Keratinocyte (primary cell): ENCODE results near the gene CNTNAP5. TPM values are rescaled to one million over a fixed set of nuclear protein-coding genes. Genes with fewer than 3 reads are reported as not detected.

Experiments
- DNase-seq: peaks from one replicate; pipeline ENCODE4 v3.0.0-alpha.2; 2011; ENCODE audit warnings: low read depth, missing footprints, low spot score
- FAIRE-seq: peaks from 2 replicates; lab custom pipeline; 2011; peaks lifted over from hg19 to GRCh38; lab: Jason Lieb, UNC
- H2AFZ ChIP-seq: 2 replicates; pipeline ENCODE4 v1.6.0; 2012; ENCODE audit warnings: low read length, control low read depth, inconsistent platforms; ENCODE audit not compliant: control insufficient read depth
- H3K27ac ChIP-seq: 2 replicates; pipeline ENCODE4 v1.5.1; 2011; ENCODE audit warnings: low read length; ENCODE audit not compliant: control insufficient read depth, insufficient read depth
- H3K27me3 ChIP-seq: 3 replicates; pipeline ENCODE4 v1.6.0; 2011; ENCODE audit warnings: low read length; ENCODE audit not compliant: control insufficient read depth, insufficient read depth; ENCODE audit errors: extremely low read depth
- H3K36me3 ChIP-seq, 2 experiments: 2 replicates in 1 of 2; 3 replicates in 1 of 2; pipeline ENCODE4 v1.5.1; 2011; ENCODE audit warnings: low read length in 2 of 2, mild to moderate bottlenecking in 1 of 2; ENCODE audit not compliant: control insufficient read depth in 2 of 2, insufficient read depth in 2 of 2; ENCODE audit errors: extremely low read depth in 1 of 2
- H3K4me1 ChIP-seq: 3 replicates; pipeline ENCODE4 v1.5.1; 2011; ENCODE audit warnings: low read length; ENCODE audit not compliant: control insufficient read depth, insufficient read depth; ENCODE audit errors: extremely low read depth
- H3K4me2 ChIP-seq: 3 replicates; pipeline ENCODE4 v1.6.0; 2011; ENCODE audit warnings: low read depth, low read length; ENCODE audit not compliant: control insufficient read depth, insufficient read depth; ENCODE audit errors: extremely low read depth
- H3K4me3 ChIP-seq, 3 experiments: fragments of 200-600 bp in 1 of 3; sonication (generic) in 1 of 3; 2 replicates in 2 of 3; 3 replicates in 1 of 3; pipeline ENCODE4 v1.5.1; 2011 to 2016; ENCODE audit warnings: low read length in 3 of 3, mild to moderate bottlenecking in 3 of 3, control low read depth in 2 of 3, inconsistent platforms in 1 of 3, low read depth in 1 of 3, mixed read lengths in 1 of 3, mixed run types in 1 of 3, moderate library complexity in 1 of 3; ENCODE audit not compliant: control insufficient read depth in 2 of 3, insufficient read depth in 2 of 3; ENCODE audit errors: extremely low read depth in 1 of 3
- H3K79me2 ChIP-seq: 2 replicates; pipeline ENCODE4 v1.6.0; 2012; ENCODE audit warnings: low read length; ENCODE audit not compliant: control insufficient read depth, insufficient read depth
- H3K9ac ChIP-seq: 3 replicates; pipeline ENCODE4 v1.6.0; 2011; ENCODE audit warnings: low read length; ENCODE audit not compliant: control insufficient read depth, insufficient read depth; ENCODE audit errors: extremely low read depth
- H3K9me1 ChIP-seq: 3 replicates; pipeline ENCODE4 v1.6.0; 2011; ENCODE audit warnings: low read length; ENCODE audit not compliant: control insufficient read depth, insufficient read depth; ENCODE audit errors: extremely low read depth
- H3K9me3 ChIP-seq: 2 replicates; pipeline ENCODE4 v1.5.1; 2012; ENCODE audit warnings: low read depth, low read length; ENCODE audit not compliant: control insufficient read depth
- H4K20me1 ChIP-seq: 3 replicates; pipeline ENCODE4 v1.6.0; 2011; ENCODE audit warnings: low read length; ENCODE audit not compliant: control insufficient read depth, insufficient read depth; ENCODE audit errors: extremely low read depth
- CTCF ChIP-seq, 3 experiments: IDR thresholded peaks in 1 of 3; conservative IDR thresholded peaks in 1 of 3; optimal IDR thresholded peaks in 1 of 3; 2 replicates in 2 of 3; 3 replicates in 1 of 3; pipeline versions ENCODE3 to v1.5.1; 2011; ENCODE audit warnings: low read length in 3 of 3, mild to moderate bottlenecking in 3 of 3, moderate library complexity in 2 of 3, control low read depth in 1 of 3, inconsistent platforms in 1 of 3; ENCODE audit not compliant: insufficient read depth in 2 of 3; ENCODE audit errors: extremely low read depth in 1 of 3
- EZH2 ChIP-seq: IDR thresholded peaks from one replicate; pipeline ENCODE4 v1.6.1; 2012; ENCODE audit warnings: inconsistent platforms, mild to moderate bottlenecking, low read length, moderate library complexity
- dilution Hi-C: fragments of 300-500 bp; cut with MboI; formaldehyde crosslinking; loops from one replicate; pipeline ENCODE4 v1.7.0; 2020; ENCODE audit warnings: low sequenced_read_pairs; ENCODE audit not compliant: extremely low pct_ligation_motif_present
- polyA plus RNA-seq, 5 experiments: library from polyadenylated mRNA; depleted of rRNA in 3 of 5; stranded (reverse) in 3 of 5; stranded (forward) in 1 of 5; unstranded in 1 of 5; fragments of >200 nt; gene quantifications; 1 replicate in 1 of 5; 2 replicates in 3 of 5; 3 replicates in 1 of 5; pipeline versions ENCODE4 v1.2.1 to v1.2.3, GENCODE V29; 2011 to 2012; ENCODE audit warnings: missing spikeins in 2 of 5, low read depth in 1 of 5, low replicate concordance in 1 of 5

CNTNAP5 gene
- polyA plus RNA-seq, 1 donor (not counting 4 experiments of a cell fraction or from before 2014, with no cell fraction given): not detected

GRCh38 chr2:124661558-124661957, 636.5 kb downstream of the CNTNAP5 start:
- dilution Hi-C loops: no loop called here
- Histone ChIP-seq H4K20me1 (no peaks in the 10 kb centered on the region), H3K4me3 (no peak overlapping the region), H3K4me1 (no peaks in the 10 kb centered on the region), H3K9me3 (no peaks in the 10 kb centered on the region), H3K36me3 (no peaks in the 10 kb centered on the region), H3K4me2 (no peak overlapping the region), H3K27ac (no peak overlapping the region), H3K9me1 (no peaks in the 10 kb centered on the region), H2AFZ (no peak overlapping the region), H3K9ac (no peak overlapping the region), H3K79me2 (no peaks in the 10 kb centered on the region), H3K27me3 (no peaks in the 10 kb centered on the region)
- FAIRE-seq (no peak), DNase-seq (no peak)
- no peak for TF ChIP-seq EZH2
- TF ChIP-seq CTCF (optimal IDR thresholded peaks at IDR 0.05 in 1 of 3, IDR thresholded peaks at IDR 0.05 in 1 of 3, conservative IDR thresholded peaks at IDR 0.05 in 1 of 3; ENCODE audit: extremely low read depth in 1 of 3, insufficient read depth in 2 of 3, low read length in 3 of 3): no peak

GRCh38 chr2:124662946-124663644, 638.0 kb downstream of the CNTNAP5 start:
- no peak for TF ChIP-seq CTCF (optimal IDR thresholded peaks at IDR 0.05 in 1 of 3, IDR thresholded peaks at IDR 0.05 in 1 of 3, conservative IDR thresholded peaks at IDR 0.05 in 1 of 3; ENCODE audit: extremely low read depth in 1 of 3, insufficient read depth in 2 of 3, low read length in 3 of 3)
- no peak for TF ChIP-seq EZH2
- Histone ChIP-seq H3K9me3 (peaks cover 2% of the 10 kb centered on the region), H2AFZ (no peak overlapping the region), H3K79me2 (no peaks in the 10 kb centered on the region), H3K27me3 (no peaks in the 10 kb centered on the region), H3K9ac (no peak overlapping the region), H3K4me3 (no peak overlapping the region), H3K4me1 (no peaks in the 10 kb centered on the region), H4K20me1 (no peaks in the 10 kb centered on the region), H3K9me1 (no peaks in the 10 kb centered on the region), H3K27ac (no peak overlapping the region), H3K4me2 (no peak overlapping the region), H3K36me3 (no peaks in the 10 kb centered on the region)
- dilution Hi-C loops: no loop called here
- FAIRE-seq (no peak), DNase-seq (no peak)
